ENCODE data around the gene ATP6V0E1.
"Not testable (repeated sequence)": the region's sequence is repeated elsewhere in the genome, so short reads cannot be mapped to it uniquely, and the experiment has no call there.

The ATP6V0E1 gene

DNA sequence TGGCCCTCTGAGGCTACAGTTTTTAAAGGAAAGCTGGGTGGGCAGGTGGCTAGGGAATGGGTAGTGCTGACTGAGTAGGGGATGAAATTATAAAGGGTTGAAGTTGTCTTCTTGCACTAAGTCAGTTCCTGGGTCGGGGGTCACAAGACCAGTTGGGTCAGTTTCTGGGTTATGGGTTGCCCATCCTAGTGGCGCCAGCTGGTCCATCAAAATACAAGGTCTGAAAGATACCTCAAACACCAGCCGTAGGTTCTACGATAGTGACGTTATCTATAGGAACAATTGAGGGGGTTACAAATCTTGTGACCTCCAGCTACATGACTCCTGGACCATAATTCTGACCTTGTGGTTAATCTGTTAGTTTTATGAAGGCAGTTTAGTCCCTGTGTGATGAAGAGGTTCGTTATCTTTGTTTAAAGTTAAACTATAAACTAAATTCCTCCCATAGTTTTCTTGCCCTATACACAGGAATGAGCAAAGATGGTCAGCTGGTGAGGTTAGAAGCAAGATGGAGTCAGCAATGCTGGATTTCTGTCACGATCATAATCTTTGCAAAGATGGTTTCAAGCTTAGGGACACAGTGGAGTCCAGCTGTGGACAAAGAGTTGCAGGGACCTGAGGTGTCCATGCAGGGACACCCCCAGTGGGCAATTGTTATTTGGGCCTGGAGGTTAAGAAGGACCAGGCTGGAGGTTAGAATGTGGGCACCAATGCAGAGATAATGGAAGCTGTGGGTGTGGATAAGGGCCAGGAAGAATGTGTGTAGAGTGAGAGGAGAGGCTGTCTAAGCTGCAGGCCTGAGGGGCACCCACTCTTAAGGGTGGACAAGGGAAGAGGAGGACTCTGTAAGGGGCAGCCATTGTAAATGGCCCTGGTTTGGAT is 58.6 kb downstream of the ATP6V0E1 start:
- DNase-seq = no peak

DNA sequence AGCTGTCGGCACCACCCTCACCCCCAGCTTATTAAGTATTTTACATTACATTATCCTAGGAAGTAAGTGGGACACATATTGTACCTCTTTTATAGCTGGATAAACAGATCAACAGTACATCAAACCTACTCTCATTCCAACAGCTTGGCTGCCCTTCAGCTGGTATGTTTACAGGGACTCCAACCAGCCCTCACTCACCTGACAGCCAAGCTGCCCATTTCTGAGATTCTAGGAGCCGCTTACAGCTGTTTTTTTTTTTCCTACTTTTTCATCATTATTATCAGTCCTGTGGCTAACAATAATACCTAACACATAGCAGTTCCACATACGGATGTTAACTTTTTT is 59.2 kb downstream of the ATP6V0E1 start:
- no peak for DNase-seq

DNA sequence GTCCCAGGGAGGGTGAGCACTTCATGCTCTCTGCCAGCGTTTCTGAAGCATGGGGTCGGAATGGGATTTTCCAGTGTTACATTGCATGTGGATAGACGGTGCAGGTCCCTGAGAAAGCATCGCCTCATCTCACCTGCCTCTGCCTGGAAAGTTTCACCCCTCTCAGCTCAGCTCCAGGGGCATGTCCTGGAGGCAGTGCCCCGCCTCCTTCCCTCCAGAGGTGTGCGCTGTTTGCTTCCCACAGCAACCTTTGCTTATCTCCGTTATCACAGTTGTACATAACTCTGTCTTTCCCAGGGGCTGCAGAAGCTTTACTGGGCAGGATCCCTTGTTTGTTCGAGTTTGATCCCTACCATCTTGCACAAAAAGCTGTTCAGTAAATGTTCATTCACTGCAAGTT is 61.9 kb downstream of the ATP6V0E1 start:
- DNase-seq = no peak

DNA sequence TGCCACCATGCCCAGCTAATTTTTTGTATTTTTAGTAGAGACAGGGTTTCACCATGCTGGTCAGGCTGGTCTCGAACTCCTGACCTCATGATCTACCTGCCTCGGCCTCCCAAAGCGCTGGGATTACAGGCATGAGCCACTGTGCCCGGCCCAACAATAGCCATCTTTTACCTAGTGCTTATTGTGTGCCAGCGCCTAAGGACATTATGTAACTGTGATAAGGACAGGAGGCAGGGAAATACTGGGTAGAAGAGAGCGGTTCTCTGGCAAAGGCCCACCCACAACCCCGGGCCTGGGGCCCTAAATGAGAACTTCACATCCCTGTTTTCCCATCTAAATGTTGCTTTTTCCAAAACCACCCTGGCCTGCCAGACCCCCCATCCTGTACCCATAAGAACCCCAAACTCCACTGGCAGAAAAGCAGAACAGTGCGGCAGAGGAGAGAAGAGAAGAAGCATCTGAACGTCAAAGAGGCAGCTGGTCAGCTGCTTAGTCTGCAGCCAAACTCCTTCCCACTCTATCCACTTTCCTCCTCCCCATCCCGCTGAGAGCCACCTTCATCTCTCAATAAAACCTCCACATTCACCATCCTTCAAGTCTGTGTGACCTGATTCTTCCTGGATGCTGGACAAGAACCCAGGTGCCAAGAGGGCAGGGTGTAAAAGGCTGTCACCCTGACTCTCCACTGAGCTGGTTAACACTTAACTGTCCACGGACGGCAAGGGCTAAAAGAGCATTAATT is 63.7 kb downstream of the ATP6V0E1 start:
- DNase-seq = not testable (repeated sequence)

DNA sequence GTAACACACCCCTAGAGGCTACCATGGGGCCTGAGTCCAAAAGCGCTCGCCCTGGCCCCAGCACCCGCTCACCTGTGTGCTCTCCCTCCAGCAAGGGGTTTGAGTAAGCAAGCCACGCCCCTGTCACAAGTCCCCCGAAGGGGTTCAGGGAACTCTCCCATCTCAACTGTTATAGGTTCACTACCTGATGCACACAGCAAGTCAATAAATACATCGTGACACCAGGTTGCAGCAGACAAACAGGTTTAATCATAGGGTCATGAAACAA is 64.2 kb downstream of the ATP6V0E1 start:
- DNase-seq = no peak

DNA sequence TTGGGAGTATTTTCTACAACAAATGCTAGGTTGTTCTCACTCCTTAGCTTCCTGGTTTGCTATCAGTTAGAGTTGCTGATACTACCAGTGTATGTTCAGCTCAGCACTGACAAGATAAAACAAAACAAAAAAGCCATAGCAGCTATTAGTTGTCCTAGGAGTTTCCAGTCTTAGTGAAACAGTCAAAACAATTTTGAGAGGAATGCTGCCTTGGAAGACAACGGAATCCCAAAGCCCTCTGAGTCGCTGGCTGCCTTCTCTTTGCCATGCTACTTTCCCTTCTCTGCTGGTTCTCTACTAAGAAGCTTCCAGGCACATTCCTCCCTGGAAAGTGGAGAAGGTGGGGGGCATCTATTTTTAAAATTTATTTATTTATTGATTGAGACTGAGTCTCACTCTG is 67.2 kb downstream of the ATP6V0E1 start:
- DNase-seq = no peak

DNA sequence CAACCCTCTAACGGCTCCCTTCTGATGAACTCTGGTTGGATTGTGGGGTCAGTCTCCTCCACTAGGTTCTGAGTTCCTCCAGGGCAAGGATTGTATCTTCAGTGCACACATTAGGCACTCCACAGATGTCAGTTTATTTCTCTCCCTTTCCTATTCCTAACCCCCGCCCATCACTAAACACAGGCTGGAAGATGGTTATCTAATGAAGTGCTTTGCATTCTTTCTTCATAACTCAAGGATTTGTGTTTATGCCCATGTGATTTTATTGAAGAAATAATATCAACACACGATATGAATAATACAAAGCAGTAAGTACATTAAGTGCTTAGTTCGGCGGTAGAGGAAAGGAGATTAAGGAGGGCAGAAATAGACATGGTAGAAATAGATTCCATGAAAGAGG is 68.2 kb downstream of the ATP6V0E1 start:
- no peak for DNase-seq

DNA sequence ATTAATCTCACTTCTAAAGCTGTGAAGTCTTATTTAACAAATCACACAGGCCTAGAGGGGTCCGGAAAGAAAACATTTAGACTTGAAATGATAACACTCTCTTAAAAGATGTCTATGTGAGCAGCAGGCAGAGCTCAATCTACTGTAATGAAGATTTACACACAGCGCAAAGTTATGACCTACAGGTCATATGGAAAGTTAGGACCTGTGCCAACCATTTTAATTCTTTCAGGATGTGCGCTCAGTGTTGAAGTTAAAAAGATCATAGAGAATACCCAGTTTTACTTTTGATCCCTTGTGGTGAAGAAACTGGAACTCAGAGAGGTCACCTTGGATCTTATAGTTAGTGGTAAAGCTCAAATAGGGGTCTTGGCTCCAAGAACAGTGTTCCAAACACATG is 69.5 kb downstream of the ATP6V0E1 start:
- DNase-seq = no peak

DNA sequence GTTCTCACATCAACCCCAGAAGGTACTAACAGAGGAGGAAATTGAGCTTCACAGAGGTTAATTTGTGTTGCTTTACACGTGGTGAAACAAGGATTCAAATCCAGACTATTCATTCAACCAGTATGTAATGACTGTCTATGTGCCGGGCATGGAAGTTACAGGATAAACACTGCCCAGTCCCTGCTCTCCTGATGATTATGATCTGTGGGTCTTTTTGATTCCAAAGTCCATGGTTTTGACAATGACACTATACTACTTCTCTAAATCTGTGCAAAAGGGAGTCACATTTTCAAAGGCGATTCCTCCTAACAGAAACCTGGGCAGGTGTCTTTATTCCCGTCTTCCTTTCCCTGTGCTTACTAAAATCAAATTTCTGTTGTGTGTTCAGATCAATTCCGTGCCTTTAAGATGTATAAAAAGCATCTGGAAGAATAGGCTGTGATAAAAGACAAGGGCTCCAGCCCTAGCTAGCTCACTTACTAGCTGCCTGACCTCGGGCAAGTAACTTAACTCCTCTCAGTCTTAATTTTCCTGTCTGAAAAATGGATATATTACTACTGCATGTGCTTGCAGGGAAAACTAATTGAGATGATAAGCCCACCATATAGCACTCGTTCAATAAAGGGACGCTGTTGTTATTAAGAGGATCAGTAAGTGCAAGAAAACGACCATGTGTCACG is 71.6 kb downstream of the ATP6V0E1 start:
- no peak for DNase-seq

DNA sequence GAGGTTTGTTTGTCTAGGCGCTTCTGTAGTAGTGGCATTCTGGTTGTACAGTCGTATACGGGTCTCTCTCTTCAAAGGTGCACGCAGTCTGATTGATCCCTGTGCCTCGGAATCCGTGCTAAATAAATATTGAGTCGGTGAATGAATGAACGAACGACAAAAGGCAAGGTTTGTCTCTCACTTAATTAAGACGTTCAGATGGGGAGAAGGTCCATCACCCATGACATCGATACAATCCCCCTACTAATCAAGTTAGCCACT is 72.1 kb downstream of the ATP6V0E1 start:
- DNase-seq = no peak

DNA sequence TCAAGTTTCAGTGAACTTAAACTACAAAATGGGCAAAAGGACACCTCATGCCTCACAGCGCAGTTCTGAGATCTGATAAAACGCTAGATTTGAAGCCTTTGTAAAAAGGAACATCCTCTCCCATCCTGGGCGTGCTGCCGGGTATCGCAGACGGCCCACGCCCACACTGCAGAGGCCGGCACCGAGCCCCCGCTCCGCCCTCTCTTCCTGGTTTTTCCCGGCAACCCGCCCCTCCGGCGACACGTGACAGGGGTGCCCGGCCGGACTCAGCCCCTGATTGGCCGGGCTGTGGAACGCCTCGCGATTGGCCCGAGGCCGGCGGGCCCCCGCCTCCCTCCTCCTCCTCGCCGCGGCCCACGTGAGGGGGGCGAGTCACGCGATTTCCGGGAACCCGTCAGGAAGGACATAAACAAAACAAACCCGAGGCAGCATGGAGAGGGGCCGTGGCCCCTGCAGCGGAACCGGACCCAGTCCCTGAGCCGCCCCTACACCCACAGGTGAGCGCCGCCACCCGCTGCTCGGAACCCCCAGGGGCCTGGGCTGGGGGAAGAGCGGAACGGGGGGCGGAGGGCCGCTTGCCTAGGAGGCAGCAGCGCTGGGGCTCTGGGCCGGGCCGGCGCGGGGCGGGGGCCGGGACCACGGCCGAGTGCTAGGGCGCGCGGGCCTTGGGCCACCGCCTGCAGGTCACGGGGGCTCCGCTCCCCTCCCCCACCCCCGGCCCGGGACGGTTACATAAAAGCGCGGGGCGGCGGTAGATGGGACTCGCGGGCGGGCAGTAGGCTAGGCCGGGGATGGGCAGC is 72.6 kb downstream of the ATP6V0E1 start, which contains the start of gene CREBRF:
TSS of gene CREBRF (plus strand) at position 370 of the 800 bp plus-strand sequence. CDS start 24,424 bp downstream, outside the sequence.
- DNase-seq = peak; percentile 98

DNA sequence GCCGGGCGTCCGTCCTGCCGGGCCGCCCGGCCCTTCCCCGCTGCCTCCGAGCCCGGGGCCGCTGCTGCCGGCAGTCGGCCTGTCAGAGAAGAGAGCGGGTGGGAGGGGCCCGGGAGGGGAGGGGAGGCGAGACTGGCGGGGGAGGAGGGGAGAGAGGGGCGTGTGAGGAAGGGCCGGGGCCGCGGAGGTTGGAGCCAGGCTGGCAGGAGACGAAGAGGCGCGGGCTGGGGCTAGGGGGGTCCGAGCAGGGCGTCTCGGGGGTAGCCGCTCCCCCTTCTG is 73.2 kb downstream of the ATP6V0E1 start:
- DNase-seq = no peak

DNA sequence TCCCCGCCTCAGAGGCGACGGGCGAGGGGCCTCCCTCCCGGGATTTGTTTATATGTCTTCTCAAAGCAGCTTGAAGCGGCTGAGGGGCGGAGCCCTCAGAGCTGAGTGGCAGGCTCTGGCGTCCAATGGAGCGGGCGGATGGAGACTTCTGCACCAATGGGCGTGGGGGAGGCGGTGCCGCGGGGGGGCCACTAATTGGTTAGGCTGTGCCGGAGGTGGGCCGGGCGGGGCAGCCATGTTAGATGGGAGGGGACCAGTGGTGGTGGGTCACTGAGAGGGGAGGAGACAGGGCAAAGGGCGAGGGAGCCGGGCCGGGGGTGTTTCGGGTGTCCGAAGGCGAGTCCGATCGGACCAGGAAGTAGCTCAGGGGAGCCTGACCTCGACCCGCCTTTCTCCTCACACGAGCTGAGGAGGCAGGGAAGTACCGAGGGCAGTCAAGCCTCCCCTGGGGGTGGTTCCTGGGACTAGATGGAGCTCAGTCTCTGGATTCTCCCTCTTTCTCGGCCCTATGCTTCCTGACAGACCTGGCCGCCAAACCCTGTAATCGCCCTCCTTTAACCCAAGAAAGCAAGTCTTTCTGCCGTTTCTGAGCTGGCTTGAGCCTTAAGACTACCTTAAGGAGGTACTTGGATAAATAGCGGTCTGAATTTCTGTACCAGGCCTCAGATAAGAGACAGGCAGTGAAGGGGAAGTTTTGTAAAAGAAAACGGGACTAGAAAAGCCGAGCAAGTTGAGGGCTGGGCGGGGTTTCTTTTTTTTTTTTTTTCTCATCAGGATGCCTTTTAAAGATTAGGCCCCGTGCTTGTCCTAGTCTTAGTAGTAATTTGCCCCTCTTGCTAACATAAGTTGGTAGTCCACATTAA is 73.7 kb downstream of the ATP6V0E1 start:
- peak; percentile 98 for DNase-seq

DNA sequence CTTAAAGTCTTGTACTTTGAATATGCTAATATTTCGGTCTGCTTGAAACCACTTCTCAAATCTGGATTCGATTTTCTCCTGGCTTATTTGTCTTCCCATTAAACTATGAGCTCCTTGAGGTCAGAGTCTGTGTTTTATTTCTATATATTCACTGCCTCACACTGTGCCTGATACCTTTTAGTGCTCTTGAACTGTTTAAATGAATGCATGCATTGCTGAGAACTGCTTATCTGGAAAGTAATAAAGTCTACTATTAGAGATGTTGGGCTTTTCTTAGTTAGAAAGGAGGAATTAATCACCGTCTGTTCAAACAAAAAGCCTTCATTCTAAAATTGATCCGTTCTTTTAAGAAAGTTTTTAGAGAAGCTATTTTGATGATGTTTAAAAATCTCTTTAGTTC is 78.6 kb downstream of the ATP6V0E1 start:
- no peak for DNase-seq

DNA sequence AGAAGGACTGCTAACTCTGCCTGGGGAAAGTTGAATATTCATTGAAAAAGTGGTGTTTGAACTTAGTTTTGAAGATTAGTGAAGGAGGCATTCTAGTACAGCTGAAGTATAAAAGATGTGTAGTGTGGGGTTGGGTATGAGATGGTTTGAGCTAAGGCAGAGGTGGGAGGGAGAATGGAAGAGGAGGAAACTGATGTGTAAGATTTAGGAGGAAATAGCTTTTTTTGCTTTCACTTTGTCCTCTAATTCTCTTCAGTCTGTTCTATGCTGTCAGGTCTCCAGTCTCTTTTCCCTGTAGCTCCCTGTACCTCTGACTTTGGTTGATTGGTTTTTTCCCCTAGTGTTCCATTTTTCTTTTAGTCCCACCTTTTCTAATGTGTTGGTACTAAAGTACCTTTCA is 81.6 kb downstream of the ATP6V0E1 start:
- no peak for DNase-seq

DNA sequence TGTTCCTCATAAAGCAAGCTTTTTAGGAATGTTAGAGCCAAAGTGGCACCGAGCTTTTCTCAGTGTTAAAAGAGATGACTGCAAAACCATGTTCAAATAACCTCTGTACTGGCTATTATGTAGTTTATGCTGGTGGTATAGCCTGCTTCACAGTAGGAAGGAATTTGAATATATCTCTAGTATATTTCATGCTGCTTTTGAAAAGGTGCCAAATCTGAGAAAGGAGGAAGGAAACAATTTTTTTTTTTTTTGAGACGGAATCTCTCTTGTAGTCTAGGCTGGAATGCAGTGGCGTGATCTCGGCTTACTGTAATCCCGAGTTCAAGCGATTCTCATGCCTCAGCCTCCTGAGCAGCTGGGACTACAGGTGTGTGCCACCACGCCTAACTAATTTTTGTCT is 86.1 kb downstream of the ATP6V0E1 start:
- no peak for DNase-seq

DNA sequence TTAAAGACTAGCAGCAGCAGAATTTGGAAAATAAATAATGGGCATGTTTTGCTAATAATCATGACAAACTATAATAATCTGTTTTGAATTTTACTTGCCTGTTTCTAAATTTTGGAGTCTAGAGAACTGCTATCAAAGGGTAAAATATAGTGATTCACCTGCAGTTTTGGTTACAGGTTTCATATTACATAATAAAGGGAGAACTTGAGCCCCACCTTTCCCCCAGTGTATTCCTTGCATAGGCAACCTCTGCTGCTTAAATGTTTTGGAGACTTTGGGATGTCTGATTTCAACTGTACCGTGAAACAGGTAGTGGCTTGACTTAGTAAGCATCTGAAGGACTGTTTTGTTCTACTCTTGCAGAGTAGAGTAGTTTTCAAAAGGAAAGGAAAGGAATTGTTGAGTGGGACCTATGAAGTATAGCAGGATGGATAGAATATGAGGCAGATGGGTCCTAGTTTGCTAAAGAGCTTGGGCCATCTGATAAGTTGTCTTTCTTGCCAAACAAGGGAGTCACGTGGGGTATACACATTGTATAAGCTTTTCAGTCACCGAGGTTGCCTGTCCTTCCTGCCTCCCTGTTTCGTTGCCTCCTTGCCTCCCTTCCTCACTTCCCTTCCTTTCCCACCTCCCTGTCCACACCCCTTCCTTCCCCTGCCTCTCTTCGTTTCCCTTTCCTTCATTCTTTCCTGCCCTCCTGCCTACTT is 91.7 kb downstream of the ATP6V0E1 start:
- no peak for DNase-seq

DNA sequence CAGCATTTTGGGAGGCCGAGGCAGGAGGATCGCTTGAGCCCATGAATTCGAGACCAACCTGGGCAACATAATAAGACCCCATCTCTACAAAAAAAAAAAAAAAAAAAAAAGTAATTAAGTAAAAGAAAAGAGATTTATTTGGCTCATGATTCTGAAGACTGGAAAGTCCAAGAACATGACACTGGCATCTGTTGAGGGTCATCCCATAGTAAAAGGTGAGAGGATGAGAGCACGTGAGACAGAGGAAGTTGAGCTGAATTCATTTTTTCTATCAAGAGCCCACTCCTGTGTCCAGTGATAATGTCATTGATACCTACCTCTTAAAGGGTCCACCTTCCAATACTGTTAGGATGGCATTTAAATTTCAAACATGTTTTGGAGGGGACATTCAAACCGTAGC is 92.4 kb downstream of the ATP6V0E1 start:
- DNase-seq = no peak

DNA sequence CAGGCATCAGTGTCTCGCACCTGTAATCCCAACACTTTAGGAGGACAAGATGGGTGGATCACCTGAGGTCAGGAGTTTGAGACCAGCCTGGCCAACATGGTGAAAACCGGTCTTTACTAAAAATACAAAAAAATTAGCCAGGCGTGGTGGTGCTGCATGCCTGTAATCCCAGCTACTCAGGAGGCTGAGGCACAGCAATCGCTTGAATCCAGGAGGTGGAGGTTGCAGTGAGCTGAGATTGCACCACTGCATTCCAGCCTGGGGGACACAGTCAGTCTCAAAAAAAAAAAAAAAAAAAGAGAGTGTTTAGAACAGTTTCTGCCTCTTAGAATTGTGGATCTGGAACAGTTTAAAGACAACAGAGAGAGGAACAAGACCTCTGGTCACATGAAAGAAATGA is 92.9 kb downstream of the ATP6V0E1 start:
- DNase-seq = not testable (repeated sequence)

DNA sequence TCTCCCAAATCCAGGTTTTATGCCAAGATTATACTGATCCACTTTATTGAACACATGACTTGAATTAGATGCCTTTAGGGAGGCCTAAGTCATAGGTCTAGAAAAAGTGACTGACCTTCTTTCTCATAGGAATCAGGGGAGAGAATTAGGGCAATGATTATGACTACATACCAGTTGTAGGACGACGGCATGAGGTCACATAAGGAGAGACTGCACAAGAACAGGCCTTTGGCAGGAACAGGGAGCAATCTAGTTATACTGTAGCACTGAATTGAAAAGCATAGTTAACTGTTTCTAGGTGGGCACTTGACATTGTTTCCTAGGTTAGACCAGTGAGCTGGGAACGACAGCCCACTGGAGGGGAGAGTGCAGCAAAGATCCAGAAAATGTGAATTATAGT is 95.3 kb downstream of the ATP6V0E1 start:
- no peak for DNase-seq
